PC-3 (cell line): ENCODE results near the gene STPG3. TPM values are rescaled to one million over a fixed set of nuclear protein-coding genes. Genes with fewer than 3 reads are reported as not detected.

ENCODE experiments used
- ATAC-seq: fragments of 200-7000 bp; cut with Tn5 transposase; 2 replicates; pipeline ENCODE4 v1.9.1; 2020; ENCODE audit warnings: mild to moderate bottlenecking, moderate library complexity
- BruUV-seq: library from RNA; stranded (reverse); fragments of 400-500 nt; replicated peaks from 2 replicates; lab custom pipeline; 2021; lab: Mats Ljungman, UMichigan
- CTCF ChIA-PET: fragments of 300-600 bp; sonication (Branson Sonifier 250); formaldehyde crosslinking; loops from one replicate; lab custom pipeline; 2022; ENCODE audit warnings: antibody characterized with exemption; lab: Charles Lee
- POLR2A ChIA-PET: fragments of 300-600 bp; sonication (Branson Sonifier 250); formaldehyde crosslinking; loops from one replicate; lab custom pipeline; 2022; ENCODE audit warnings: antibody characterized with exemption; ENCODE audit not compliant: unreplicated experiment; lab: Charles Lee
- DNase-seq: peaks from one replicate; pipeline ENCODE4 v3.0.0-alpha.2; 2015
- H2AFZ ChIP-seq: fragments of 300-600 bp; sonication (generic); 2 replicates; pipeline ENCODE4 v1.6.0; 2016; ENCODE audit warnings: antibody characterized with exemption, low read length
- H3F3A ChIP-seq: fragments of 300-600 bp; sonication (generic); one replicate; pipeline ENCODE4 v1.6.0; 2017; ENCODE audit warnings: antibody characterized with exemption, low read length, control low read depth, mild to moderate bottlenecking; ENCODE audit not compliant: unreplicated experiment
- H3K27ac ChIP-seq: fragments of 300-600 bp; sonication (generic); 2 replicates; pipeline ENCODE4 v1.5.1; 2016; ENCODE audit warnings: mild to moderate bottlenecking, low read length
- H3K27me3 ChIP-seq: fragments of 300-600 bp; sonication (generic); 2 replicates; pipeline ENCODE4 v1.6.1; 2016; ENCODE audit warnings: low read length, mixed read lengths
- H3K36me3 ChIP-seq: fragments of 300-600 bp; sonication (generic); 2 replicates; pipeline ENCODE4 v1.6.1; 2016; ENCODE audit warnings: low read depth, mixed run types, low read length, mixed read lengths
- H3K4me1 ChIP-seq: fragments of 300-600 bp; sonication (generic); 2 replicates; pipeline ENCODE4 v1.5.1; 2016; ENCODE audit warnings: low read length; ENCODE audit not compliant: insufficient read depth
- H3K4me2 ChIP-seq: fragments of 300-600 bp; sonication (generic); 2 replicates; pipeline ENCODE4 v1.6.0; 2016; ENCODE audit warnings: low read length
- H3K4me3 ChIP-seq: fragments of 300-600 bp; sonication (generic); 2 replicates; pipeline ENCODE4 v1.5.1; 2016; ENCODE audit warnings: mild to moderate bottlenecking, low read length, mixed read lengths
- H3K79me2 ChIP-seq: fragments of 300-600 bp; sonication (generic); 2 replicates; pipeline ENCODE4 v1.6.1; 2017; ENCODE audit warnings: low read length, mixed read lengths
- H3K9ac ChIP-seq: fragments of 300-600 bp; sonication (generic); 2 replicates; pipeline ENCODE4 v1.6.0; 2016; ENCODE audit warnings: mild to moderate bottlenecking, low read length
- H3K9me2 ChIP-seq: fragments of 300-600 bp; sonication (generic); replicated peaks from 2 replicates; pipeline ENCODE4 v1.6.1; 2016; ENCODE audit warnings: mixed run types, low read length, mixed read lengths
- H3K9me3 ChIP-seq: fragments of 300-600 bp; sonication (generic); 2 replicates; pipeline ENCODE4 v1.6.1; 2016; ENCODE audit warnings: low read length, mixed read lengths
- H4K20me1 ChIP-seq: fragments of 300-600 bp; sonication (generic); 2 replicates; pipeline ENCODE4 v1.6.1; 2016; ENCODE audit warnings: low read length, mixed read lengths
- CTCF ChIP-seq: fragments of 300-600 bp; sonication (generic); conservative IDR thresholded peaks from 2 replicates; pipeline ENCODE4 v1.5.1; 2017; ENCODE audit warnings: antibody characterized with exemption, low read depth, mild to moderate bottlenecking, low read length
- EZH2 ChIP-seq: fragments of 300-600 bp; sonication (generic); IDR thresholded peaks from one replicate; pipeline ENCODE4 v1.6.1; 2017; ENCODE audit warnings: antibody characterized with exemption, mild to moderate bottlenecking, low read length; ENCODE audit not compliant: unreplicated experiment
- EZH2phosphoT487 ChIP-seq: fragments of 300-600 bp; sonication (generic); IDR thresholded peaks from 2 replicates; pipeline ENCODE4 v1.6.1; 2018; ENCODE audit warnings: mild to moderate bottlenecking, antibody characterized with exemption, low read length, borderline replicate concordance
- intact Hi-C: fragments of 100-400 bp; cut with micrococcal nuclease; formaldehyde crosslinking; loops from 2 replicates; pipeline ENCODE4 v1.9.0; 2023
- total RNA-seq: library from RNA; depleted of rRNA; stranded (reverse); fragments of >200 nt; gene quantifications from 2 replicates; pipeline ENCODE4 v1.2.3, GENCODE V29; 2014

STPG3 gene
- total RNA-seq, 1 experiment from 2014 or later = not detected

- Histone ChIP-seq H3K36me3 (no peaks in the 10 kb centered on the region), H3F3A (peaks cover 2% of the 10 kb centered on the region), H3K4me2 (no peak overlapping the region), H4K20me1 (no peaks in the 10 kb centered on the region), H3K4me1 (peaks cover 46% of the 10 kb centered on the region), H3K27me3 (no peaks in the 10 kb centered on the region), H3K79me2 (peaks cover 19% of the 10 kb centered on the region), H3K27ac (no peak overlapping the region), H3K4me3 (no peak overlapping the region), H3K9me2 (no peaks in the 10 kb centered on the region), H3K9ac (no peak overlapping the region), H2AFZ (no peak overlapping the region), H3K9me3 (no peaks in the 10 kb centered on the region)
- no peak for TF ChIP-seq EZH2phosphoT487
- TF ChIP-seq CTCF = no peak
- TF ChIP-seq EZH2 = no peak
- no TSS peak for BruUV-seq
- no peak for DNase-seq
- intact Hi-C loops = no loop called here
- ChIA-PET POLR2A (no interaction called here), CTCF (no interaction called here)
- ATAC-seq = no peak
These were observed 30.0 kb upstream of the STPG3 start for GRCh38 chr9:137221095-137221505.

GRCh38 chr9:137221506-137222111 lies 29.5 kb upstream of the STPG3 start:
- Histone ChIP-seq H3K36me3 (no peaks in the 10 kb centered on the region), H3K9me3 (no peaks in the 10 kb centered on the region), H3K4me1 (peaks cover 50% of the 10 kb centered on the region), H2AFZ (no peak overlapping the region), H4K20me1 (no peaks in the 10 kb centered on the region), H3K4me3 (peak overlapping the region; percentile 55), H3K4me2 (peak overlapping the region; percentile 69), H3K27me3 (no peaks in the 10 kb centered on the region), H3F3A (peaks cover 2% of the 10 kb centered on the region), H3K9ac (no peak overlapping the region), H3K27ac (no peak overlapping the region), H3K9me2 (no peaks in the 10 kb centered on the region), H3K79me2 (peaks cover 19% of the 10 kb centered on the region)
- DNase-seq (no peak), ATAC-seq (no peak)
- TF ChIP-seq CTCF = no peak
- TF ChIP-seq EZH2phosphoT487 = no peak
- no peak for TF ChIP-seq EZH2
- ChIA-PET POLR2A (interaction anchor here (0.5 kb wide), 1 partner anchor 157 kb away, joined by 8 read pairs; no protein-coding TSS in a partner anchor), CTCF (no interaction called here)
- intact Hi-C loops = no loop called here
- no TSS peak for BruUV-seq
